Muscle layer of colon (tissue), 2 donors: Measurements from ENCODE around the gene SRGAP1.

Experiments
- H3K27ac ChIP-seq: one replicate; pipeline ENCODE4 v1.7.0; 2013; ENCODE audit warnings: low read depth, mild to moderate bottlenecking, low read length, moderate library complexity
- H3K27me3 ChIP-seq, 2 donors: one replicate each; pipeline ENCODE4 v1.7.0; 2013; ENCODE audit warnings: low read length in 2 of 2, mild to moderate bottlenecking in 2 of 2; ENCODE audit not compliant: insufficient read depth in 2 of 2, control insufficient read depth in 1 of 2
- H3K36me3 ChIP-seq: one replicate; pipeline ENCODE4 v1.7.0; 2013; ENCODE audit warnings: mild to moderate bottlenecking, low read length; ENCODE audit not compliant: insufficient read depth
- H3K4me1 ChIP-seq: one replicate; pipeline ENCODE4 v1.7.0; 2013; ENCODE audit warnings: mild to moderate bottlenecking, low read length; ENCODE audit not compliant: insufficient read depth
- H3K4me3 ChIP-seq, 2 donors: one replicate each; pipeline ENCODE4 v1.7.0; 2013; ENCODE audit warnings: low read length in 2 of 2, low read depth in 1 of 2, mild to moderate bottlenecking in 1 of 2, moderate library complexity in 1 of 2
- H3K9ac ChIP-seq: one replicate; pipeline ENCODE4 v1.7.0; 2013; ENCODE audit warnings: low read length
- H3K9me3 ChIP-seq: one replicate; pipeline ENCODE4 v1.7.0; 2013; ENCODE audit warnings: mild to moderate bottlenecking, low read length
- donor health status: abdominal sarcoma.
- donor health status: Adenocarcinoma of cecum.

Gene SRGAP1

DNA sequence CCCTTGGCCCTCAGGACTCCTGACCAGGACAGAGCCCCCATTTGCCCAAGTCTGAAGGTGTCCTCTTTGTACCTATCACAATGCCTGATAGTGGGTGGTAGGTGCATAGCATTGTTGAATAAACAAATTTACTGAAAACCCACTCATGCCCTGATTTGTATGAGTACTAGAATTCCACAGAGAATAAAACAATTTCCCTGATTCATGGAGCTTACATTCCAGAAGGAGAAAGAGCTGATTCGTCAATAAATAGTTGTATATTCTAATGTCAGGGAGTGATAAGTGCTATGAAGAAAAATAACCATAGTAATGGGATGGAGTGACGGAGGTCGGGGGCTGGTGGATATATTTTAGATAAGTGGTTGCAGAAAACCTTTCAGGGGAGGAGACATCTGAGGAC is 117.0 kb downstream of the SRGAP1 start:
- Histone ChIP-seq H3K9ac (no peak overlapping the region), H3K27me3 (no peaks in the 10 kb centered on the region), H3K27ac (no peak overlapping the region), H3K9me3 (no peaks in the 10 kb centered on the region), H3K4me1 (peaks cover 9% of the 10 kb centered on the region), H3K36me3 (no peaks in the 10 kb centered on the region), H3K4me3 (no peak overlapping the region)

DNA sequence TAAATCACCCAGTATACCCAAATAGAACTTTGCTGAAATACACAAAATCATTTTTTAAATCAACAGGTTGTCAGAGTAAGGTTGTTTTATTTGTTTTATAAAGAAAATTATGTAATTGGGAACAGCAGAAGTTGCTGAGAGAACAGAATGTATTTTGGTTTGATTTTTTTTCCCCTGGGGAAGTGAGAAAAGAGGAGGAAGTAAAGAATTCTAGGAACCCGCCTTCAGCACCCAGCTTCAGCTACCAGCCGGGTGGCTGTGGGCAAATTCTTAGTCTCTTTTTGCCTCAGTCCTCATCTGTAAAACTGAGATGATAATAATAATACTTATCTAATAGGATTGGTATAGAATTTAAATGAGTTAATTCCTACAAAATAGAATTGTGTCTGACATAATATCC is 119.4 kb downstream of the SRGAP1 start:
- Histone ChIP-seq H3K4me1 (peaks cover 4% of the 10 kb centered on the region), H3K4me3 (no peak overlapping the region), H3K9me3 (no peaks in the 10 kb centered on the region), H3K36me3 (no peaks in the 10 kb centered on the region), H3K27me3 (no peaks in the 10 kb centered on the region), H3K9ac (no peak overlapping the region), H3K27ac (no peak overlapping the region)

DNA sequence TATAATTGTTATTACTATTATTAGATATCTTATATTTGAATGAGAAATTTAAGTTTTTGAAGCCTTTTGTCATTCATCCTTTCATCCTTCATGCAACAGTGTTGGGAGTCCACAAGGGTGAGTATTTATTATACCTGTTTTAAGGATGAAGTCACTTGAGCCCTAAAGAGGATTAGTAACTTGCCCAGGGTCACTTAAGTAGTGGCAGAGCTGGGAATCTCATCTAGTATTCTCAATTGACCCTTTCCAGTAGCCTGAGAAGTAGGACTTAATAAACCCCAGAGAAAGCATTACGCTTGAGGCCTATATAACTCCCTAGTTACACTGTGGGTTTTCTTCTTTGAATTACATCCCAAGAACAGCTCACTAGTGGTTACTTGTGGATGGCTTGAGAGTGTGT is 119.8 kb downstream of the SRGAP1 start:
- Histone ChIP-seq H3K4me1 (peaks cover 4% of the 10 kb centered on the region), H3K27me3 (no peaks in the 10 kb centered on the region), H3K9me3 (no peaks in the 10 kb centered on the region), H3K36me3 (no peaks in the 10 kb centered on the region), H3K27ac (no peak overlapping the region), H3K4me3 (no peak overlapping the region), H3K9ac (no peak overlapping the region)

- H3K9ac ChIP-seq: no peak overlapping the region
- no peaks in the 10 kb centered on the region for H3K27me3 ChIP-seq
- H3K4me3 ChIP-seq: no peak overlapping the region
- no peaks in the 10 kb centered on the region for H3K9me3 ChIP-seq
- no peaks in the 10 kb centered on the region for H3K36me3 ChIP-seq
- H3K27ac ChIP-seq: no peak overlapping the region
- peaks cover 4% of the 10 kb centered on the region for H3K4me1 ChIP-seq
Measured at GRCh38 chr12:63965936-63966605, 121.6 kb downstream of the SRGAP1 start.

DNA sequence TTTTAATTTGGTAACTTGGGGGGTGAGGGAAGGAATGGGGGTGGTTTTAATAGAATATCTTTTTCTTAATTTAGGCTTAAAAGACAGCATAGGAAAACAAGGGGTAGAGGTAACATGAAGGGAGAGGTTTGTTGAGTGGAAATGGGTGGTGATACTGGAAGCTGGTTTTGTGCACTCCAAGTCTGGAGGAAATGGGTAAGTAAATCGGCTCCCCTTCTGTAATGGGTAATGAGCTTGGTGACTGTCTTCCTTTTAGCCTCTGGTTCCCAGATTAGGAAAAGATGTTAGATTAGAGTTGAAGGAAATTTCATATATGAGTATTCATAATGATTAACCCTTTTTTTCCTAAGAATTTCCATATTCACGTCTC is 122.1 kb downstream of the SRGAP1 start:
- Histone ChIP-seq H3K4me3 (no peak overlapping the region), H3K4me1 (peaks cover 4% of the 10 kb centered on the region), H3K9me3 (no peaks in the 10 kb centered on the region), H3K36me3 (no peaks in the 10 kb centered on the region), H3K27ac (no peak overlapping the region), H3K27me3 (no peaks in the 10 kb centered on the region), H3K9ac (no peak overlapping the region)

DNA sequence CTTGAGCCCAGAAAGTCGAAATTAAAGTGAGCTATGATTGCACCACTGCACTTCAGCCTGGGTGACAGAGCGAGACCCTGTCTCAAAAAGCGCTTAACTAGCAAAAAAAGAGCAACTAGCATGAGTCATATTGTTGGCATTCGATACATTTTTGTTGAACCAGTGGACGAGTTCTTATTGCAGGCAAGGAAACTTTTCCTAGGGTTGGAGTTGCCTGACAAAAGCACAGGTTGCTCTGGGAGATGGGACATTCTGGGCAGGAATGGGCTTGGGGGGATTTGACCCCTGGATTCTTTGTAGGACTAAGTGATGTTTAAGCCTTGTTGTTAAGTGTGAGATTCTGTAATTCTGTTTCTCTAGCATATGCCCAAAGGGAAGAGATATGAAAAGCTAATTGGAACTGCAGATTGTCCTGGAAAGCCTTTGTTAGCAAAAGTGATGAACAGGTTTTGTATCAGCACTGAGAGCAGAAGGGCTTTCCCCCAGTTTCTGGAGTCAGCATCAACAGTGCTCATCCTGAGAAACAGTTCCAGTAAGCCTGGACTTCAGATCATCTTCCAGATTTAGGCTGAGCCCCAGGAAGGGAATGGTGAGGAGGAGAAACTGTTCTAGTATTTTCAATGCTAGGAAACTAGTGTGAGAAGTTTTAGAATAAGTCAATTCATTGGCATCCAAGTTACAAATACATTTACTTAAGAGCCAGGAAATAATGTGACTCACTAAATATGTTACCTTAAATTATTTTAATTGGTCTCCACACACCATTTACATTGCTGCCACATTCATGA is 123.1 kb downstream of the SRGAP1 start:
- Histone ChIP-seq H3K9me3 (no peaks in the 10 kb centered on the region), H3K27ac (no peak overlapping the region), H3K27me3 (no peaks in the 10 kb centered on the region), H3K4me1 (peaks cover 4% of the 10 kb centered on the region), H3K36me3 (no peaks in the 10 kb centered on the region), H3K9ac (no peak overlapping the region), H3K4me3 (no peak overlapping the region)

- Histone ChIP-seq H3K4me1 (no peaks in the 10 kb centered on the region), H3K27ac (no peak overlapping the region), H3K4me3 (no peak overlapping the region), H3K9ac (no peak overlapping the region), H3K36me3 (no peaks in the 10 kb centered on the region), H3K27me3 (no peaks in the 10 kb centered on the region), H3K9me3 (no peaks in the 10 kb centered on the region)
Measured at GRCh38 chr12:63968673-63969072, 124.2 kb downstream of the SRGAP1 start.

DNA sequence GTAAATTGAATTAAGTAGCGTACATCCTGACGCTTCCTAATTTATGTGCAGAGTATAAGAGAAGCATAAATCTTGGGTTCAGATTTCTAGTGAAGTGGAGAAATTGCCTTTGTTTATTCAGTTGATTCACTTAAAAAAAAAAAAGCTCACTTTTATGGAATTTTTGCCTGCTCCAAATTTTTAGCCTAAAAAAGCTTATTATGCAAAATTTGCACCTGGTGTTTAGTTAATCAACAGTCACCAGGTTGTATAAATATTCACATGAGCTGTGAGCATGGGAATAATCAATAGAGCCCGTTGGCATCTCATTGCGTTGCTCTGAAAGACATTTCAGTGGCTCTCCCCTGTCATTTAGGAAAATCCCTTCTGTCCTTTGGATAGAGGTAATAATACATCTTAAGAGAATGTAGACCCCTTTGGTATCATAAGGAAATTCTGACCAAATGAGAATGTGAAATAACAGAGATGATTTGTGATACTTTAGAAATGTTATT is 132.4 kb downstream of the SRGAP1 start:
- Histone ChIP-seq H3K9ac (no peak overlapping the region), H3K9me3 (no peaks in the 10 kb centered on the region), H3K27ac (no peak overlapping the region), H3K4me1 (no peaks in the 10 kb centered on the region), H3K4me3 (no peak overlapping the region), H3K36me3 (no peaks in the 10 kb centered on the region), H3K27me3 (no peaks in the 10 kb centered on the region)

- H3K27ac ChIP-seq: no peak overlapping the region
- H3K27me3 ChIP-seq: no peaks in the 10 kb centered on the region
- no peak overlapping the region for H3K4me3 ChIP-seq
- H3K36me3 ChIP-seq: no peaks in the 10 kb centered on the region
- no peak overlapping the region for H3K9ac ChIP-seq
- peaks cover 2% of the 10 kb centered on the region for H3K4me1 ChIP-seq
- H3K9me3 ChIP-seq: no peaks in the 10 kb centered on the region
Measured at GRCh38 chr12:63977441-63977840, 132.9 kb downstream of the SRGAP1 start.

DNA sequence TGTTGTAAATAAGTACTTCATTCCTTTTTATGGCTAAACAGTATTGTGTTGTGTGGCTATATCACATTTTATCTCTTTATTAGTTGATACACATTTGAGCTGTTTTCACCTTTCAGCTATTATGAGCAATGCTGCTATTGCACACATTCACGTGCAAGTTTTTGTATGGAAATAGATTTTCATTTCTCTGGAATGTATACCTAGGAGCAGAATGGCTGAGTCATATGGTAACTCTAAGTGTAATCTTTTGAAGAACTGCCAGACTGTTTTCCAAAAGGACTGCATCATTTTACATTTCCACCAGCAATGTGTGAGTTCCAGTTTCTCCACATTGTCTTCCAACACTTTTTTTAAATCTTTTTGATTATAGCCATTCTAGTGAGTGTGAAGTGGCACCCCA is 134.0 kb downstream of the SRGAP1 start:
- Histone ChIP-seq H3K4me1 (peaks cover 10% of the 10 kb centered on the region), H3K27me3 (no peaks in the 10 kb centered on the region), H3K27ac (no peak overlapping the region), H3K9me3 (no peaks in the 10 kb centered on the region), H3K36me3 (no peaks in the 10 kb centered on the region), H3K4me3 (no peak overlapping the region), H3K9ac (no peak overlapping the region)

- Histone ChIP-seq H3K27me3 (no peaks in the 10 kb centered on the region), H3K9me3 (no peaks in the 10 kb centered on the region), H3K4me3 (no peak overlapping the region), H3K27ac (no peak overlapping the region), H3K4me1 (peaks cover 10% of the 10 kb centered on the region), H3K9ac (no peak overlapping the region), H3K36me3 (no peaks in the 10 kb centered on the region)
Measured at GRCh38 chr12:63980211-63980610, 135.7 kb downstream of the SRGAP1 start.

- Histone ChIP-seq H3K36me3 (no peaks in the 10 kb centered on the region), H3K9me3 (no peaks in the 10 kb centered on the region), H3K27ac (no peak overlapping the region), H3K9ac (no peak overlapping the region), H3K4me3 (no peak overlapping the region), H3K27me3 (no peaks in the 10 kb centered on the region), H3K4me1 (peaks cover 10% of the 10 kb centered on the region)
Measured at GRCh38 chr12:63981343-63981742, 136.8 kb downstream of the SRGAP1 start.
